ENCODE measurements around the gene EML5.
A peak's percentile ranks its signal among the peaks of the same experiment; 100 is the strongest.
"Not testable (repeated sequence)": the region's sequence is repeated elsewhere in the genome, so short reads cannot be mapped to it uniquely, and the experiment has no call there.

The EML5 gene

GRCh38 chr14:88792473-88793258 is at the start of gene EML5:
Gene EML5 (minus strand): TSS chr14:88792953. CDS start chr14:88792503, 450 bp downstream.
- peak; percentile 77 for DNase-seq

GRCh38 chr14:88842414-88842813 is 49.7 kb upstream of the EML5 start:
- no peak for DNase-seq

GRCh38 chr14:88841741-88842140 is 49.0 kb upstream of the EML5 start:
- no peak for DNase-seq

GRCh38 chr14:88840926-88841325 is 48.2 kb upstream of the EML5 start:
- DNase-seq, result no peak

- DNase-seq, result no peak
These were observed 45.3 kb upstream of the EML5 start for GRCh38 chr14:88838015-88838414.

- no peak for DNase-seq
These were observed 44.7 kb upstream of the EML5 start for GRCh38 chr14:88837495-88837894.

GRCh38 chr14:88835661-88836060 is 42.9 kb upstream of the EML5 start:
- DNase-seq, result no peak

GRCh38 chr14:88834883-88835431 is 42.2 kb upstream of the EML5 start:
- no peak for DNase-seq

- no peak for DNase-seq
These were observed 38.5 kb upstream of the EML5 start for GRCh38 chr14:88831284-88831683.

GRCh38 chr14:88829685-88830302 is 37.0 kb upstream of the EML5 start:
- DNase-seq, result no peak

- DNase-seq, result no peak
These were observed 36.4 kb upstream of the EML5 start for GRCh38 chr14:88829188-88829587.

GRCh38 chr14:88825503-88825902 is 32.8 kb upstream of the EML5 start:
- no peak for DNase-seq

GRCh38 chr14:88825078-88825458 is 32.3 kb upstream of the EML5 start:
- no peak for DNase-seq

GRCh38 chr14:88824314-88825077 is 31.7 kb upstream of the EML5 start, which contains the start of gene TTC8:
Gene TTC8 (plus strand): TSS chr14:88824651. CDS start chr14:88824708, 57 bp downstream.
- peak; percentile 84 for DNase-seq

GRCh38 chr14:88823968-88824313 is 31.2 kb upstream of the EML5 start:
- DNase-seq, result no peak

GRCh38 chr14:88821888-88822287 is 29.1 kb upstream of the EML5 start:
- DNase-seq, result no peak

- no peak for DNase-seq
These were observed 28.6 kb upstream of the EML5 start for GRCh38 chr14:88821378-88821777.

- not testable (repeated sequence) for DNase-seq
These were observed 26.9 kb upstream of the EML5 start for GRCh38 chr14:88819674-88820073.

- no peak for DNase-seq
These were observed 25.3 kb upstream of the EML5 start for GRCh38 chr14:88818018-88818417.

- DNase-seq, result no peak
These were observed 23.2 kb upstream of the EML5 start for GRCh38 chr14:88815980-88816379.

- no peak for DNase-seq
These were observed 15.6 kb upstream of the EML5 start for GRCh38 chr14:88808359-88808758.

GRCh38 chr14:88804477-88804876 is 11.7 kb upstream of the EML5 start:
- no peak for DNase-seq

- no peak for DNase-seq
These were observed 11.3 kb upstream of the EML5 start for GRCh38 chr14:88804035-88804434.

- no peak for DNase-seq
These were observed 9.8 kb upstream of the EML5 start for GRCh38 chr14:88802596-88802995.

Data from NCI-H1092 (cell line).